Glomerular endothelial cell (primary cell): ENCODE data around the gene UNC5C. TPM values are rescaled to one million over a fixed set of nuclear protein-coding genes. Genes with fewer than 3 reads are reported as not detected.

Experiments used
- DNase-seq: peaks from one replicate; pipeline ENCODE4 v3.0.0-alpha.2; 2011; ENCODE audit warnings: low read depth, low spot score; ENCODE audit errors: extremely low read depth
- total RNA-seq: library from RNA; depleted of rRNA; stranded (reverse); fragments of >200 nt; gene quantifications from 2 replicates; pipeline ENCODE4 v1.2.3, GENCODE V29; 2015

The UNC5C gene
- total RNA-seq, 1 donor from 2014 or later: 2.8 TPM

- DNase-seq: no peak
Measured at GRCh38 chr4:95470622-95471021, 78.2 kb downstream of the UNC5C start.

DNA sequence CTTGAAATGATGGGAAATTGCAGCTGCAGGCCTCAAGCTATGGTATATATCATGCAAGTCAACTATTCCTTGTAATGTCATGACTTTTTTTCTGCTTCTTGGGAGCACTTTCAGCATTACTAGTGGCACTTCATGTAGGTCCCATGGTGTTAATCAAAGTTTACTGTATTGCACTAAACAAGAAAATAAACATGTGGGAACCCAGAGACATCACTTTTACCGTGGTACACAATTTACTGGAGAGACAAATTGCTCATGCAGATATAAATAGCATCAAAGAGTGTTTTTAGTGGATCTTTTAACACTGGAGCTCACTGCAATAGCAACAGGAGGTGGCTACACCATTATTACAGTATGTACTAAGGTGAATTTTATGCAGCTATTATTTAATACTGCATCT is 79.2 kb downstream of the UNC5C start:
- DNase-seq: no peak

GRCh38 chr4:95466791-95467190 is 82.0 kb downstream of the UNC5C start:
- DNase-seq: no peak

DNA sequence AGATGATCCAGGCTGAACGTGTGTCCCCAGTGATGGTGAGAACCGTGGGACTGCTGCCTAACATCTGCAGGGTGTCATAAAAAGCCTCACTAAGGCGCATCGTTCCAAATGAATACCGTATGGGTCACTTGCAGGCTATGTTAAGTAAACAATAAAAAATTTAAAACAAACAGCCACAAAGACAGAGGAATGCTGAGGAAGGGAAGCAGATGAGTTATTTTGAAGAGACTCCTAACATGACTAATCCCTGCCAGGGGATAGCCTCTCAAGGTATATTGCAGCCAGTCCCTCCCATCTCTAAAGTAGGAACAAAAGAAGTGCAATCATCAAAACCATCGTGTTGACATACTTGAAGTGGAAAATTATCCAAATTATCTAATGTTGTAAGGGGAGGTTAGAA is 83.8 kb downstream of the UNC5C start:
- DNase-seq: no peak

GRCh38 chr4:95462921-95463320 is 85.9 kb downstream of the UNC5C start:
- no peak for DNase-seq

DNA sequence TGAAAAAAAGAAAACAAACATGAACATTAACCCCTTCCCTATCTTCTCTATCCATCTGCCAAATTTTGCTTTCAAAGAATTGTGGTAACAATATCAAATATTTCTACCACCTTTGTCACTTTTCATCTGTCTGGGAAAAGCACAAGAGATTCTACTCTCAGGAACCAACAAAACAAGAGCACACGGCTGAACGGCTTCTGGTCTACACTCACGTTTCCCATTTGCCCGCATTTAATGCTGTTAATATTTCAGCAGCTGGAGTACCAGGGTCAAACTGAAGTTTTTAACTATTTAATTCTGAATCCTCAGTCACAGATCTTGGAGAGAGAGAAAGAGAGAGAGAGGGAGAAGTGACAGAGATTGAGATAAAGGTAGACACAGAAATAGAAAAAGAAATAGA is 91.4 kb downstream of the UNC5C start:
- DNase-seq: no peak

DNA sequence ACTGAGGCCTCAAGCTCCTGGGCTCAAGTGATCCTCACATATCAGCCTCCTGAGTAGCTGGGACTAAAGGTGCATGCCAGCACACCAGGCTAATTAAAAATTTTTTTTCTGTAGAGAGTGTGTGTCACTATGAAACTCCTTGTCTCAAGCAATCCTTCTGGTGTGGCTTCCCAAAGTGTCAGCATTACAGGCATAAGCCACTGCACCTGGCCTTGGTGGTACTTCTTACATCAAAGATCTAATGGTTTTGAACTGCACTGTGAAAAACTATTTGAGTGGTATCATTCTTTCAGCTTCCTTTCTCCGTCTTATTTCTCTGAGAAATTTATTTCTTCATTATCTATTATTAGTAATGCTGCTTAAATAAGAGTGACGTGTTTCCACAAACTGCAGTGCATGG is 98.5 kb downstream of the UNC5C start:
- no peak for DNase-seq

- no peak for DNase-seq
Measured at GRCh38 chr4:95446173-95446572, 102.6 kb downstream of the UNC5C start.

- DNase-seq: no peak
Measured at GRCh38 chr4:95445251-95445650, 103.5 kb downstream of the UNC5C start.

DNA sequence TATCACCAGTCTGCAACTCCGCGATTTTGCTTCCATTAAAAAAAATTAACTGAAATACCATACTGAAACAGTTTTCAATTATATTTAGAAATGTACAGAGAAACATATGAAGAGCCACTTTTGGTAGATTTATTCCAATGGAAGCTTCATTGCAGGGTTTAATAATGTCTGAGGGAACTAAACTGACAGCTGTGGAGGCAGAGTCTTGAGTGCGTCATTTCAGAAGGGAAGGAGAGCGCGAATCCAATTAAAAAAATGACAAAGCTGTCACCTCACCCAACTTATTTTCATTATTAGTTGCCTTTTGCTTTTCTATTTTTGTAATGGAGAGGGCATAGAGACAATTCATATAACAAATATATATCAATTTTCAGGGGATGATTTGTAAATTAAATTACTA is 104.0 kb downstream of the UNC5C start:
- DNase-seq: no peak

GRCh38 chr4:95439896-95440295 is 108.9 kb downstream of the UNC5C start:
- no peak for DNase-seq

GRCh38 chr4:95439071-95439470 is 109.7 kb downstream of the UNC5C start:
- no peak for DNase-seq

DNA sequence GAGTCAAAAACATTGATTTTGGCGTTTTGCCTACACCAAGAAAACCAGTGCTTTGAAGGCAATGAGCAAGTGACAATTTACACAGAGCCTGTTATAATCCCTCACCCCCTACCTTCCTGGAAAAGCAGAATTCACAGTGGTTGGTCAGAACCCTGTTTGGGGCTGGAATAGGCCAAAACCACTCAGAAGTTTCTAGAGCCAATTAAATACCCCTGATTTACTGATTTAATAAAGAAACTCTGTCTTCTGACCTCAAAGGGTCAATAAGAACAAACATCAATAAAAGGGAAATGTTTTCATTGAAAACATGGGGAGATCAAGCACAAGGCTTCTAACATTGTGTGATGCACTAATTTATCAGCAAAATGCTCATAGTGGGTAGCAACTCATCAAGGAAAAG is 116.3 kb downstream of the UNC5C start:
- DNase-seq: no peak

GRCh38 chr4:95431678-95432077 is 117.1 kb downstream of the UNC5C start:
- DNase-seq: no peak

- DNase-seq: no peak
Measured at GRCh38 chr4:95429416-95429815, 119.4 kb downstream of the UNC5C start.

GRCh38 chr4:95428291-95429070 is 120.3 kb downstream of the UNC5C start:
- no peak for DNase-seq

DNA sequence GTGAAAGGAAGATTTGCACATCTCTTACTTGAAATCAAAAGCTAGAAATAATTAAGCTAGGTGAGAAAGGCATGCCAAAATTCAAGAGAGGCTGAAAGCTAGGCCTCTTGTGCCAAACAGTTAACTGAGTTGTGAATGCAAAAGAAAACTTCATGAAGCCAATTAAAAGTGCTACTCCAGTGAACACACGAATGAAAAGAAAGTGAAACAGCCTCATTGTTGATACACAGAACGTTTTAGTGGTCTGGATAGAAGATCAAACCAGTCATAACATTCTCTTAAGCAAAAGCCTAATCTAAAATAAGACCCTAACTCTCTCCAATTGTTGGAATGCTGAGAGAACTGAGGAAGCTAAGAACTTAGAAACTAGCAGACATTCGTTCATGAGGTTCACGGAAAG is 122.3 kb downstream of the UNC5C start:
- DNase-seq: no peak

DNA sequence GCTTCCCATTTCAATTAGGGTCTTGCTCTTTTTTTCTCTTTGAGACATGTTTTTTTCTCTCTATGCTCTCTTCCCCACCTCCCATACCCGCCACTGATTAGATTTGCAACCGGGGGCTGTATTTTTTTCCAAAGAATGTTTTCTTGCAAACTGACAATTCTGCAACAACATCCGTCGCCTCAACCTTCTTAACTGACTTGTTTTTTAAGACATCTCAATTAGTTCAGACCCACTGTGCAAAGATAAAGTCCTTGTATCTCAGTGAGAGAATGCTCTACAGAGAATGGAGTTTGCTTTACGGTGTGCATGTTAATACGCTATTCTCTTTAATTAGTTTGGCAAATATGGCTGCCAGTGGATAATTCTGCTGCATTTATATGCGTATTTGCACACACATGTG is 126.3 kb downstream of the UNC5C start:
- no peak for DNase-seq

DNA sequence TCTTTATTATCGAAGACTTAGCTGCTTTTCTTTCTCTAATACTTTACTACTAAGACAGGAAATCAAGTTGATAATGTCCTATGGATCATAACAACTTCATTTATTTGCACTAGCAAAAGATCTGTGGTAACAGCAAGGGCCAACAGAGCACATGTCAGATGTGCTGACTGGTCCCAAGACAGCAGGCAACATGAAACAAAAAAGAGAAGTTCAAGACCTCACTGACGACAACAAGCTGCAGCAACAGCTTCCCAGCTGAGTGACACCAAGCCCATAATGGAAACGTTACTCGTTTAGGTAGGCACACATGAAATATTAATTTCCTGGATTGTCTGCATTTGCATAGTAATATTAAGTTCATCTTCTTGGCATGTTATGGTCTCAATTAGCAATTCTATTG is 126.9 kb downstream of the UNC5C start:
- no peak for DNase-seq

DNA sequence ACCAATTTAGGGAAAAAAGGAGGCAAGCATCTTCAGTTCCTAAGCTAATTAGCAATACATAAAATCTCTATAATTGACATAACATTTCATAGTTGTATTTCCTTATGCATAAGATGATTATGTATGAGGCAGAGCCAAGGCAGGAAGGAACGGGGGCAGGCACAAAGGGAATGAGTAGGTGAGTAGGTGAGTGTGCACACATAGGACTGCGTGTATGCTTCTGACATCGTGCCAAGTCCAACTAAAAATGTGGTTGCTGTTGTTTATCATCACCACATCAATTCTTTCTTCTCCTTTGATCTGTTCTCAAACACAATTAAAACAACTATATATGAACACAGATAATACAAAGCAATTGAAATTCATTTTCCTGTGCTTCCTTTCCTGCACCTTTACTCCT is 131.2 kb downstream of the UNC5C start:
- DNase-seq: no peak

DNA sequence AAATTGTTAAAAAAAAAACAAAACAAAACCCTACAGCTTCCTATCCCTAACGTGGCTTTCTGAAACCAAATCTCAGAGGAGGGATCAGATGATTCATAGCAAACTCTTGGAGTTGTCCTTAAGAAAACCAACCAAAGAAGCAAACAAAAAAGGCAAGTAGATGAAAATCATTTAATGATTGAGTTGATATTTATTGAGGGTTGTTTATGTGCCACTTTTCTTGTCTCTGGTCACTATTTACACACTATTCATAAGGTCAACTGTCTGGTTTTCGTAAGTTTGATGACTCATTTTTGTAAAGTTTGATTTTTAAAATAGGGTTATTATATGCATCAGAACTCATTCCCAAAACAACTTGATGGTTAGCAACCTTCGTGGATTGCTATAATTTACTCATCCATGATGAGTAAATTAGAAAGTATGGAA is 133.4 kb downstream of the UNC5C start:
- no peak for DNase-seq

- DNase-seq: no peak
Measured at GRCh38 chr4:95411371-95412088, 137.2 kb downstream of the UNC5C start.
